HG02642 (cell line): Measurements from ENCODE around the gene ADAMTS2.
"Not testable (repeated sequence)": the region's sequence is repeated elsewhere in the genome, so short reads cannot be mapped to it uniquely, and the experiment has no call there.

Source experiments
- ATAC-seq: cut with Tn5 transposase; IDR thresholded peaks from one replicate; pipeline ENCODE4 v1.9.1; 2021; ENCODE audit warnings: mild to moderate bottlenecking; ENCODE audit not compliant: unreplicated experiment, poor library complexity

ADAMTS2 gene

GRCh38 chr5:179285776-179286162, 59.5 kb downstream of the ADAMTS2 start:
- not testable (repeated sequence) for ATAC-seq

- ATAC-seq = no peak
Measured at GRCh38 chr5:179284751-179285631, 60.3 kb downstream of the ADAMTS2 start.

- not testable (repeated sequence) for ATAC-seq
Measured at GRCh38 chr5:179283908-179284307, 61.4 kb downstream of the ADAMTS2 start.

GRCh38 chr5:179281694-179282093, 63.6 kb downstream of the ADAMTS2 start:
- ATAC-seq = no peak

- ATAC-seq = no peak
Measured at GRCh38 chr5:179280095-179280490, 65.2 kb downstream of the ADAMTS2 start.

- ATAC-seq = no peak
Measured at GRCh38 chr5:179279347-179280094, 65.7 kb downstream of the ADAMTS2 start.

- no peak for ATAC-seq
Measured at GRCh38 chr5:179278546-179278945, 66.7 kb downstream of the ADAMTS2 start.

- no peak for ATAC-seq
Measured at GRCh38 chr5:179278119-179278518, 67.1 kb downstream of the ADAMTS2 start.

- no peak for ATAC-seq
Measured at GRCh38 chr5:179276838-179277395, 68.3 kb downstream of the ADAMTS2 start.

GRCh38 chr5:179275941-179276837, 69.1 kb downstream of the ADAMTS2 start:
- no peak for ATAC-seq

- ATAC-seq = no peak
Measured at GRCh38 chr5:179275381-179275878, 69.8 kb downstream of the ADAMTS2 start.

- ATAC-seq = no peak
Measured at GRCh38 chr5:179274321-179275315, 70.6 kb downstream of the ADAMTS2 start.

- ATAC-seq = no peak
Measured at GRCh38 chr5:179273441-179274145, 71.7 kb downstream of the ADAMTS2 start.

GRCh38 chr5:179273073-179273435, 72.2 kb downstream of the ADAMTS2 start:
- no peak for ATAC-seq

GRCh38 chr5:179272326-179273072, 72.8 kb downstream of the ADAMTS2 start:
- ATAC-seq = no peak

GRCh38 chr5:179271821-179272325, 73.4 kb downstream of the ADAMTS2 start:
- no peak for ATAC-seq

- no peak for ATAC-seq
Measured at GRCh38 chr5:179271428-179271734, 73.9 kb downstream of the ADAMTS2 start.
